AG04450 (cell line): ENCODE data around the gene NINL. TPM values are rescaled to one million over a fixed set of nuclear protein-coding genes. Genes with fewer than 3 reads are reported as not detected.

Source experiments
- CTCF ChIA-PET: fragments of 300-600, 350-600 bp; formaldehyde crosslinking; extraction: SDS; loops from one replicate; lab custom pipeline; 2022; ENCODE audit warnings: antibody characterized with exemption, inconsistent platforms; lab: Charles Lee
- POLR2A ChIA-PET: fragments of 350-600 bp; formaldehyde crosslinking; extraction: SDS; loops from one replicate; lab custom pipeline; 2021; ENCODE audit warnings: antibody characterized with exemption, inconsistent platforms; lab: Yijun Ruan, JAX
- DNase-seq: peaks from one replicate; pipeline ENCODE4 v3.0.0-alpha.2; 2011; ENCODE audit warnings: low read depth, low spot score
- H3K27ac ChIP-seq: one replicate; pipeline ENCODE4 v1.5.1; 2012; ENCODE audit warnings: low read depth, low read length, control low read depth
- H3K27me3 ChIP-seq: one replicate; pipeline ENCODE4 v1.6.0; 2012; ENCODE audit warnings: low read length; ENCODE audit not compliant: control insufficient read depth, insufficient read depth
- H3K4me3 ChIP-seq: 2 replicates; pipeline ENCODE4 v1.5.1; 2011; ENCODE audit warnings: mild to moderate bottlenecking, low read depth, low read length, control low read depth
- H3K9me3 ChIP-seq: 2 replicates; pipeline ENCODE4 v1.5.1; 2012; ENCODE audit warnings: low read length; ENCODE audit not compliant: control insufficient read depth, insufficient read depth
- CTCF ChIP-seq: IDR thresholded peaks from 2 replicates; pipeline ENCODE4 v1.5.1; 2011; ENCODE audit warnings: low read depth, low read length, control low read depth, inconsistent platforms
- polyA plus RNA-seq: library from polyadenylated mRNA; depleted of rRNA; stranded (reverse); fragments of >200 nt; gene quantifications from 2 replicates; pipeline ENCODE4 v1.2.3, GENCODE V29; 2011; rRNA removed
- small RNA-seq: library from RNA; depleted of rRNA; stranded (forward); fragments of <200 nt; gene quantifications from one replicate; pipeline ENCODE3, GENCODE V24; 2012; ENCODE audit warnings: low read depth; ENCODE audit not compliant: insufficient read length

Gene NINL
- polyA plus RNA-seq, 1 experiment, result 10.4 TPM

DNA sequence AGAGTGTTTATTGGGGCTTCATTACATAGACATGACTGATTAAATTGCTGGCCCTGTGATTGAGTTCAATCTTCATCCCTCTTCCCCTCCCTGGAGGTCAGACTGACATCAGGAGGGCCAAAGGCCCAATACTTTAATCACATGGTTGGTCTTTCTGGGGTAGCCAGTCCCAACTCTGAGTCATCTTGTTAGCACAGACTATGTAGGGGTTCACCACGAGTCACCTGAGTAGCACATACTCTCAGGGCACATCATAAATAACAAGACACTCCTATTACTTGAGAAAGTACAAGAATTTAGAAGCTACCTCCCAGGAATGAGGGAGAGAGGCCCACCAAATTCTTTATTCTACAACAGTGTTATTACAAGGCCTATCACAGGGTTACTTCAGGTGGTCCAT, 166.6 kb downstream of the NINL start:
- H3K4me3 ChIP-seq, result no peak overlapping the region
- DNase-seq, result no peak
- TF ChIP-seq CTCF, result no peak
- ChIA-PET POLR2A (interaction anchor here (0.8 kb wide), 1 partner anchor 26 kb away, joined by 8 read pairs; no protein-coding TSS in a partner anchor), CTCF (interaction anchor here (0.8 to 1.4 kb wide), 2 partner anchors 20 to 119 kb away, joined by 5 read pairs; no protein-coding TSS in a partner anchor)
- no peaks in the 10 kb centered on the region for H3K27me3 ChIP-seq
- H3K27ac ChIP-seq, result no peak overlapping the region
- no peaks in the 10 kb centered on the region for H3K9me3 ChIP-seq

DNA sequence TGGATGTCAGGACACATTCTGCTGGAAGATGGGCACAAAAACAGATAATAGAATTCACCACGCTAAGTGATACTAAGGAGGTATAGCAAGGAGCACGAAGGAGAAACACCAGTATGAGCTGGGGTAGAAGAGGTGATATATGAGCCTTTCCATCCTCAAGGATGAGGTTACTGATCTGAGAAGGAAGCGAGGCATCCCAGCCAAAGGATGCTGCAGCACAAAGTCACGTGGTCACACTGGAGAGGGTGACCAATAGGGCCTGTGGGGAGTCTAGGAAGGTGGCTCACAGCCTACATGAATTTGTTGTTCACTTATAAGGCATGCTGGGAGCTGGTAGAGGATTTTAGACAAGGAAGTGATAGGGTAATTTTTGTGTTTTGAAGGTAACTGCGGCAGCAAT, 176.4 kb downstream of the NINL start:
- ChIA-PET POLR2A (no interaction called here), CTCF (interaction anchor here (2.4 kb wide), 1 partner anchor 10 kb away, joined by 8 read pairs; no protein-coding TSS in a partner anchor)
- no peaks in the 10 kb centered on the region for H3K27me3 ChIP-seq
- H3K4me3 ChIP-seq, result no peak overlapping the region; the same call in 1 of the 2 replicates
- DNase-seq, result no peak
- no peak overlapping the region for H3K27ac ChIP-seq
- H3K9me3 ChIP-seq, result peaks cover 3% of the 10 kb centered on the region; the same call in 1 of the 2 replicates
- TF ChIP-seq CTCF, result no peak

GRCh38 chr20:25408170-25408547, 177.2 kb downstream of the NINL start:
- POLR2A ChIA-PET, result interaction anchor here (1.0 to 1.4 kb wide), 4 partner anchors 9 to 160 kb away, joined by 3 to 9 read pairs (median 4); partner anchors contain the start of genes ABHD12 and PYGB
- no peak overlapping the region for H3K27ac ChIP-seq
- H3K27me3 ChIP-seq, result no peaks in the 10 kb centered on the region
- CTCF ChIA-PET, result interaction anchor here (0.8 to 2.4 kb wide), 2 partner anchors 9 to 162 kb away, joined by 3 to 8 read pairs; no protein-coding TSS in a partner anchor
- H3K9me3 ChIP-seq, result peaks cover 8% of the 10 kb centered on the region
- no peak for TF ChIP-seq CTCF
- H3K4me3 ChIP-seq, result peak overlapping the region; percentile 84
- DNase-seq, result no peak

DNA sequence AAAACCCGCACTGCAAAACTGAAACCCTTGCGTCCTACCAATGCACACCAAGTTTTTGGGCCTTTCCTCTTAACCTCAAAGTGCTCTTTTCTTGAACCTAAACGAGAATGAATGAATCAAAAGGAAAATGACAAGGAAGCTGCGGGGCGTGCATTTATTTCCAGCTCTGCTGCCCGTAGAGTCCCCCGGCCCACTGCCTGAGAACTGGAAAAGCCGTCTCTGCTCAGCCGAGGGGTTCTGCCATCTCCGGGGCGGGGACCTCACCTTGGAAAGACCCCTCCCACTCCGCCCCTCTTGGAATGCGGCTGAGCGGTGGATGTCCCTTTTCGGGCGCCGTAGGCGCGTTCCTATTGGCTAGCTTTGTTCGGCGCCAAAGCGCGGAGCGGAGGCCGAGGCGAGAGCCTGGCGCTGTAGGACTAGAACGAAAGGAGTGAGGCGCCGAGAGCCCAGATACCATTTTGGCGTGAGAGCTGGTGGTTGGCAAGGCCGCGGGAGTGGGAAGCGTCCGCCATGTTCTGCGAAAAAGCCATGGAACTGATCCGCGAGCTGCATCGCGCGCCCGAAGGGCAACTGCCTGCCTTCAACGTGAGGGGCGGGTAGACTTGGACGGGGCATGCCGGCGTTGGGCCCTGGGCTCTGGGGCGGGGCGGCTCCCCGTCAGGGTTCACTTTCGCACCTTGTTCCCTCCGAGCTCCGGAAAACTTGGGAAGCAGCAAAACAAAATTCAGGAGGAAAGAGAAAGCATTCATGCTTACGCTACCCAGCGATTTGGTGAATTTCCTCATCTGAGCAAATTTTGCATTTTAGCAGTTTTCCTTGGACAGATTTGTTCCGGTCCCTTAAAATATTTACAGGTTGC, 177.8 kb downstream of the NINL start, which contains the start of gene GINS1:
Gene GINS1 (plus strand): TSS at position 363 of the 859 bp plus-strand sequence. CDS start 148 bp downstream, at position 511.
- DNase-seq, result peak; percentile 74
- Histone ChIP-seq H3K9me3 (peaks cover 14% of the 10 kb centered on the region), H3K27me3 (no peaks in the 10 kb centered on the region), H3K27ac (no peak within 1 kb of the TSS), H3K4me3 (peak within 1 kb of the TSS; percentile 84)
- POLR2A ChIA-PET, result interaction anchor here (0.6 to 1.4 kb wide), 7 partner anchors 8 to 214 kb away, joined by 3 to 9 read pairs (median 3); partner anchors contain the start of genes ABHD12 and PYGB
- CTCF ChIA-PET, result interaction anchor here (0.8 to 2.4 kb wide), 4 partner anchors 9 to 414 kb away, joined by 3 to 8 read pairs (median 6); no protein-coding TSS in a partner anchor
- TF ChIP-seq CTCF, result no peak

Small RNA genes within 50 kb of the gene (small RNA-seq; reads per million reads assigned to genes)
- gene RNU6ATAC17P, result not detected

Other genes with a start within 250 kb of the NINL start
- gene ABHD12, start 194.7 kb downstream of the NINL start, polyA plus RNA-seq, result 33.6 and 38.5 TPM in 2 replicates
- gene GINS1, start 177.9 kb downstream of the NINL start, polyA plus RNA-seq, result 2.8 and 3.7 TPM in 2 replicates
- gene NANP, start 38.5 kb upstream of the NINL start, polyA plus RNA-seq, result 5.9 and 6.7 TPM in 2 replicates
- 11.3 and 12.9 TPM in 2 replicates for gene ZNF337, start 111.3 kb upstream of the NINL start, polyA plus RNA-seq